Measurements from ENCODE around the gene PLXND1.

DNA sequence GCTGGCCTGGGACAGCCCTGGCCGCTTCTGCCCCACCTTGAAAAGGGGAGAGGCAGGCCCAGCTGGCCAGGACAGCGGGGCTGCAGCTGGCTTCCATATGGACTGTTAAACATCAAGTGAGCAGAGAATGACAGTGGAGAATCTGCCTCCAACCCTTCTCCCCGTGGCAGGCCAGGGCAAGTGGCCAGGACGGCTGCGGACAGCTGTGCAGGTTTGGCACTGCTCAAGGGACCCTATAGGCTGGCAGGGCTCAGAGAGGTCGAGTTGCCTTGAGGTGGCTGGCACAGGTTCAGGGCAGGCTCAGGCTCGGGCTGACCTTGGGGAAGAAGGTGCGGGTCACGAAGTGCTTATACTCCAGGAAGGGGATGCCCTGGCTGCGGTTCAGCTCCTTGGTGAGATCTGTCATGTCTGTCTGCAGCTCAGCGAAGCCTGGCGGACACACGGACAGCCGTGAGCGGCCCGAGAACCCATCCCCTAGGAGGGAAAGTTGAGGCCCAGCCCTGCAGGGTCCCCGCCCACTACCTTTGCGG, 39.2 kb downstream of the PLXND1 start:
- TF ChIP-seq CTCF (IDR thresholded peaks at IDR 0.05) = no peak
- TF ChIP-seq EZH2 (IDR thresholded peaks at IDR 0.05; ENCODE audit: borderline replicate concordance, insufficient read depth, low read depth, low read length, poor library complexity, severe bottlenecking) = no peak
